Glutamatergic neuron (in vitro differentiated cells): ENCODE measurements around the gene DIDO1. TPM values are rescaled to one million over a fixed set of nuclear protein-coding genes. Genes with fewer than 3 reads are reported as not detected.
A peak's percentile ranks its signal among the peaks of the same experiment; 100 is the strongest.

Source experiments
- DNase-seq: peaks from one replicate; pipeline ENCODE4 v3.0.0; 2022
- H3K27ac Mint-ChIP-seq: one replicate; pipeline ENCODE4 v1.8.0; 2020; ENCODE audit warnings: mild to moderate bottlenecking, mixed read lengths, inconsistent platforms; ENCODE audit not compliant: unreplicated experiment
- H3K27me3 Mint-ChIP-seq: one replicate; pipeline ENCODE4 v1.8.0; 2020; ENCODE audit warnings: mild to moderate bottlenecking, moderate library complexity, mixed read lengths, inconsistent platforms; ENCODE audit not compliant: unreplicated experiment
- H3K36me3 Mint-ChIP-seq: one replicate; pipeline ENCODE4 v1.8.0; 2020; ENCODE audit warnings: mild to moderate bottlenecking, mixed read lengths, inconsistent platforms; ENCODE audit not compliant: unreplicated experiment
- H3K4me1 Mint-ChIP-seq: one replicate; pipeline ENCODE4 v1.8.0; 2020; ENCODE audit warnings: mild to moderate bottlenecking, low read depth, mixed read lengths, inconsistent platforms; ENCODE audit not compliant: unreplicated experiment
- H3K4me3 Mint-ChIP-seq: one replicate; pipeline ENCODE4 v1.8.0; 2020; ENCODE audit warnings: mild to moderate bottlenecking, mixed read lengths, inconsistent platforms; ENCODE audit not compliant: unreplicated experiment
- H3K9me3 Mint-ChIP-seq: one replicate; pipeline ENCODE4 v1.8.0; 2020; ENCODE audit warnings: mild to moderate bottlenecking, moderate library complexity, mixed read lengths, inconsistent platforms; ENCODE audit not compliant: unreplicated experiment
- total RNA-seq: library from RNA; stranded (reverse); fragmentation: NEBNext Ultra II Directional; extraction: Animal tissue kit (Norgen Biotek cat#: 25700); gene quantifications from one replicate; pipeline ENCODE4 v1.2.1, GENCODE V29; 2021; ENCODE audit not compliant: unreplicated experiment
- TF ChIP-seq, protein P1 (sequence below): fragments of 200-600 bp; sonication (generic); IDR thresholded peaks from one replicate; pipeline ENCODE4 v1.5.0; 2021; ENCODE audit not compliant: partially characterized antibody, unreplicated experiment

The DIDO1 gene
- total RNA-seq, 1 donor from 2014 or later = 77.8 TPM

DNA sequence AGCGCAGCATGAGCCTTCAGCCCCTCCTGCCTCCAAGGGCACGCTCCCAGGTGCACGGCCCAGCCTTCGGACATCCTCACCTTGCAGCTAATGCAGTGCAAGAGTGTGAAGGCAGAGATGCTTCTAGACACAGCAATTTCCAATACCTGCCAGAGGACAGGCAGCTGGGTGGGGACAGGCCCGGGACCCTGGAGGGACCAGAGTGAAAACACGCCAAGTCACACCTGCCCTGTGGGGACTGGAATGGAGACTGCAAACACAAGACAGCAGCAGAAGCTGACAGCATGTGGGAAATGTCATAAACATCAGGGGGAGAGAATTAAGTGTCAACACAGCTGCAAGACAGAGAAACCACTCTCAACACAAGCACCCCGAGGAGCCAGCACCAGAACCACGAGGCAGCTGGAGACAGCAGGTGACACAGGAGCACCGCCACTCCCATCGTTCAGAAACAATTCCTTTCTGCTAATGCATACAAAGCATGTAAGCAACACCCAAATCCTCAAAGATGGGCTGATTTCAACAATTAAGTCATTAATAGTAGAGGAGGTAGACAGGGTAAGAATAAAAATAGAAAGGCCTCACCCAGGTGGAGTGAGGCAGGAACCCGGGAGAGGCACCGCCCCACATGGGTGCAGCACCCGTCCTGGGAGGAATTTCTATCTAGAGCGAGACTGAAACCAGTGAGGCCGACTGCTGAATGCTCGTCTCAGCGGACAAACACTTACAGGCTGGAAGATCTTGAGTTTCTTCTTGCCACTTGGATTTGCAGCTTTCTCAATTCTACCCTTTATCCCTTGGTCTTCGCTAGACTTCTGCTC, 17.1 kb downstream of the DIDO1 start:
- Mint-ChIP-seq H3K9me3 (no peaks in the 10 kb centered on the region), H3K4me1 (peaks cover 35% of the 10 kb centered on the region), H3K36me3 (peaks cover 8% of the 10 kb centered on the region), H3K4me3 (no peak overlapping the region), H3K27me3 (peaks cover 3% of the 10 kb centered on the region), H3K27ac (peak overlapping the region; percentile 12)
- DNase-seq = no peak
- TF ChIP-seq, protein P1, sequence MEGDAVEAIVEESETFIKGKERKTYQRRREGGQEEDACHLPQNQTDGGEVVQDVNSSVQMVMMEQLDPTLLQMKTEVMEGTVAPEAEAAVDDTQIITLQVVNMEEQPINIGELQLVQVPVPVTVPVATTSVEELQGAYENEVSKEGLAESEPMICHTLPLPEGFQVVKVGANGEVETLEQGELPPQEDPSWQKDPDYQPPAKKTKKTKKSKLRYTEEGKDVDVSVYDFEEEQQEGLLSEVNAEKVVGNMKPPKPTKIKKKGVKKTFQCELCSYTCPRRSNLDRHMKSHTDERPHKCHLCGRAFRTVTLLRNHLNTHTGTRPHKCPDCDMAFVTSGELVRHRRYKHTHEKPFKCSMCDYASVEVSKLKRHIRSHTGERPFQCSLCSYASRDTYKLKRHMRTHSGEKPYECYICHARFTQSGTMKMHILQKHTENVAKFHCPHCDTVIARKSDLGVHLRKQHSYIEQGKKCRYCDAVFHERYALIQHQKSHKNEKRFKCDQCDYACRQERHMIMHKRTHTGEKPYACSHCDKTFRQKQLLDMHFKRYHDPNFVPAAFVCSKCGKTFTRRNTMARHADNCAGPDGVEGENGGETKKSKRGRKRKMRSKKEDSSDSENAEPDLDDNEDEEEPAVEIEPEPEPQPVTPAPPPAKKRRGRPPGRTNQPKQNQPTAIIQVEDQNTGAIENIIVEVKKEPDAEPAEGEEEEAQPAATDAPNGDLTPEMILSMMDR = no peak

DNA sequence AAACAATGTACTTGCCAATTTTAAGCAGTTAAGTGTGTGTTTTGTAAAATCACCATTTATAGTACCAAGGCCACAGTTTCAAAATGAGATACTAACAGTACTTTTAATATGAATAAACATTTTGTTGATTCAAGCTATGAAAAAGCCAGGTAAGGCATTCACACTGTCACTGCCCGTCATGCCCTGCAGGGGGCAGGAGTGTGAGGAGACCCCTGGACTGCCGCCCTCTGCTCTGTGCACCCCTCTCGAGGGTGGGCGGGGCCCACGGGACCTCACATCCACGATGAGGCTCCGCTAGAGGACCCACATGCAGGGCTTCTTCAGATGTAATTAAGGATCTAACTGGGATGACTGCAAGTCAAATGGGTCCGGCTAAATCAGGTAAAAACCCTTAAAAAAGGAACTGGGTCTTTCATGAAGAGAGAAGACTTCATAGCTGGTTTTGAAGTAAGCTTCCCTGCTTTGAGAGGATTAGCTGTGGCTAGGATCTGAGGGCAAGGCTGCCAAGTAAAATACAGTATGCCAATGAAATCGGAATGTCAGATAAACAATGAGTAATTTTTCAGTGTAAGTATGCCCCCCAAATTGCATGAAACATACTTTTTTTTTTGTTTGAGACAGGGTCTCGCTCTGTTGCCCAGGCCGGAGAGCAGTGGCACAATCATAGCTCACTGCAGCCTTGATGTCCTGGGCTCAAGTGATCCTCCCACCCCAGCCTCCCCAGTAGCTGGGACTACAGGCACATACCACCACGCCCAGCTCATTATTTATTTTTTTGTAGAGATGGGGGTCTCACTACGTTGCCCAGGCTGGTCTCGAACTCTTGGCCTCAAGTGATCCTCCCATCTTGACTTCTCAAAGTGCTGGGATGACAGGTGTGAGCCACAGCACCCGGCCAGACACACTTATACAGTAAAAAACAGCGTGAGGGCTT, 18.7 kb downstream of the DIDO1 start:
- DNase-seq = peak; percentile 58
- Mint-ChIP-seq H3K4me3 (no peak overlapping the region), H3K9me3 (no peaks in the 10 kb centered on the region), H3K27ac (peak overlapping the region; percentile 46), H3K4me1 (peaks cover 28% of the 10 kb centered on the region), H3K27me3 (no peaks in the 10 kb centered on the region), H3K36me3 (peaks cover 8% of the 10 kb centered on the region)
- TF ChIP-seq, protein P1 = peak; percentile 82

DNA sequence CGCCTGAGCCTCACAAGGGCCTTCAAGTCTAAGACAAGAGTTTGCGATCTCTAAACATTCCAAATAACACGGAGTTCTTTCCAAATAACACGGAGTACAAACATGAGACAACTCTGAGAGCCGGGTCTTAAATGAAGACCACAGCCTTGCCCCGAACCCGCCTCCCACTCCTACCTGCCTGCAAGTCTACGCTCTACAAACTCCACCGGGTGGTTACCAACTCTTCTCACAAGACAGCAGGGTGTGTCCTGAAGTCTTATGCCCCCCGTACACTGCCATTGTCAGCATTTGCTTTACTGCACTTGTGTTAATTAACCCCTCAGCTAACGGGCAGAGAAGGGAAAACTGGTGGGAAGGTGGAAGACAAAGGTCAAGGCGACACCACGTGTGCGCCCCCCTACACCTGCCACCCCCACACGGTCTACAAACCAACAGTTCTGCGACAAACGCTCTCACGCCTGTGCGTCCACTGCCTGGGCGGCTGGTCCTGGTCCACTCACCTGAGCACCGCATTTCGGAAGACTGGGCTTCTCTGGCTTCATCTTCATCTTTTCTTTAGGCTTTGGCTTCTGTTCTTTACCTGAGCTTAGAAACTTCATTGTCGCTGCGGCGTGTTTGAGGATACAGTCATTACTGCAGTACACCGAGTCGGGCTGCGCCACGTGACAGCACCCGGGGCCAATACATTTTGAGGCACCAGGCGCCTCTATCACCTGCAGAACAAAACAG, 19.5 kb downstream of the DIDO1 start:
- no peak overlapping the region for H3K4me3 Mint-ChIP-seq
- TF ChIP-seq, protein P1 = no peak
- no peak for DNase-seq
- H3K4me1 Mint-ChIP-seq = peaks cover 26% of the 10 kb centered on the region
- no peaks in the 10 kb centered on the region for H3K9me3 Mint-ChIP-seq
- peaks cover 8% of the 10 kb centered on the region for H3K36me3 Mint-ChIP-seq
- no peaks in the 10 kb centered on the region for H3K27me3 Mint-ChIP-seq
- H3K27ac Mint-ChIP-seq = no peak overlapping the region

DNA sequence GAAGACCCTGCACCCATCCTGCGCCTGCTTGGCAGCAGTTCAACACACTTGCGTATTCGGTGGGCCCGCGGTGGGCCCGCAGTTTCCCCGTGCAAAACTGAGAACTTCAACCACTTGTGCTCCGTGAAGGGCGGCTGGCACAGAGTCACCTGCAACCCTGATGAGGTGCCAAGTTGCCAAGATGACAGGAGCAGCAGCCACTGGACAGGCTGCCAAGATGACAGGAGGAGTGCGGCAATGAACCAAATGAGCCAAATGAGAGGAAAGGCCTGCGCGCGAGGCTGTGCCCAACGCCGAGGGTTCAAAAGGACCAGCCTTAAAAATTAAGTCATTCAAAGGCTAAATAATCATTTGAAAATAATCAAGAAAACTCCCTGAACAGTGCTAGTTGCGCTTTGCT, 20.1 kb downstream of the DIDO1 start:
- no peak overlapping the region for H3K27ac Mint-ChIP-seq
- H3K4me1 Mint-ChIP-seq = peaks cover 27% of the 10 kb centered on the region
- peaks cover 8% of the 10 kb centered on the region for H3K36me3 Mint-ChIP-seq
- H3K9me3 Mint-ChIP-seq = no peaks in the 10 kb centered on the region
- no peaks in the 10 kb centered on the region for H3K27me3 Mint-ChIP-seq
- DNase-seq = no peak
- H3K4me3 Mint-ChIP-seq = no peak overlapping the region
- TF ChIP-seq, protein P1 = no peak
